Measurements from ENCODE around the gene ACOXL. TPM values are rescaled to one million over a fixed set of nuclear protein-coding genes. Genes with fewer than 3 reads are reported as not detected.

Gene ACOXL
- total RNA-seq, 3 donors from 2014 or later (not counting 1 experiment from before 2014, with no cell fraction given) = not detected

DNA sequence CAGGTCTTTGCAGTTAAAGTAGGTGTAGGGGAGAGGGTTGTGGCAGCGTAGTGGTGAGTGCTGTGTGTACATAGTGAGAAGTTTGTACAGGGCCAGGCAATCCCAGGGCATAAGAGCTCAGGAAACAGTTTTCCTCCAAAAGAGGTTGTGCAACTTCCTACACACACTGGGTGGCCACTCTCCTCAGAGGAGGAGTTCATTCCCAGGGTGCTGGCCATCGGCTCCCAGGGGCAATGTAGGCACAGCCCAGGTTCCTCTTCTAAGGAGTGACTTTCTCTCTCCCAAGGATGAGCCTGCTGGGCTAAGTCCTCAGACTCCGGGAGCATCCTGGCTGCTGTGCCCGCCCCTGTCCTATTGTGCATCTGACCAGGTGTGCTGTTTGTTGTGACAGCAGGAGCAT, 3.0 kb downstream of the ACOXL start:
- no peaks in the 10 kb centered on the region for H3K36me3 Mint-ChIP-seq
- peaks cover 13% of the 10 kb centered on the region for H3K4me1 ChIP-seq (ENCODE audit: control insufficient read depth, insufficient read depth, low read length)
- ATAC-seq (no peak), DNase-seq (no peak)
- 54% methylated on average over 4 of the region's 4 CpGs for WGBS (ENCODE audit: insufficient coverage)
- peaks cover 70 to 86% of the 10 kb centered on the region in 2 donors for H3K27me3 Mint-ChIP-seq (ENCODE audit: low read depth in 2 of 2)
- H3K27ac ChIP-seq (ENCODE audit: low read length) = no peak overlapping the region
- H3K27me3 ChIP-seq (ENCODE audit: control insufficient read depth, insufficient read depth, low read length) = peaks cover 25% of the 10 kb centered on the region
- no peak overlapping the region for H3K4me3 ChIP-seq (ENCODE audit: low read length)
- no peaks in the 10 kb centered on the region for H3K36me3 ChIP-seq (ENCODE audit: control insufficient read depth, insufficient read depth, low read length)
- peaks cover 4 to 12% of the 10 kb centered on the region in 2 donors for H3K4me1 Mint-ChIP-seq
- H3K4me3 Mint-ChIP-seq = no peak overlapping the region
- H3K9me3 Mint-ChIP-seq = no peaks in the 10 kb centered on the region
- H3K9me3 ChIP-seq (ENCODE audit: control insufficient read depth, insufficient read depth, low read length) = no peaks in the 10 kb centered on the region
- no peak overlapping the region for H3K27ac Mint-ChIP-seq
- TF ChIP-seq, protein P1, sequence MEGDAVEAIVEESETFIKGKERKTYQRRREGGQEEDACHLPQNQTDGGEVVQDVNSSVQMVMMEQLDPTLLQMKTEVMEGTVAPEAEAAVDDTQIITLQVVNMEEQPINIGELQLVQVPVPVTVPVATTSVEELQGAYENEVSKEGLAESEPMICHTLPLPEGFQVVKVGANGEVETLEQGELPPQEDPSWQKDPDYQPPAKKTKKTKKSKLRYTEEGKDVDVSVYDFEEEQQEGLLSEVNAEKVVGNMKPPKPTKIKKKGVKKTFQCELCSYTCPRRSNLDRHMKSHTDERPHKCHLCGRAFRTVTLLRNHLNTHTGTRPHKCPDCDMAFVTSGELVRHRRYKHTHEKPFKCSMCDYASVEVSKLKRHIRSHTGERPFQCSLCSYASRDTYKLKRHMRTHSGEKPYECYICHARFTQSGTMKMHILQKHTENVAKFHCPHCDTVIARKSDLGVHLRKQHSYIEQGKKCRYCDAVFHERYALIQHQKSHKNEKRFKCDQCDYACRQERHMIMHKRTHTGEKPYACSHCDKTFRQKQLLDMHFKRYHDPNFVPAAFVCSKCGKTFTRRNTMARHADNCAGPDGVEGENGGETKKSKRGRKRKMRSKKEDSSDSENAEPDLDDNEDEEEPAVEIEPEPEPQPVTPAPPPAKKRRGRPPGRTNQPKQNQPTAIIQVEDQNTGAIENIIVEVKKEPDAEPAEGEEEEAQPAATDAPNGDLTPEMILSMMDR (IDR thresholded peaks at IDR 0.05) = no peak
- intact Hi-C loops (cut with micrococcal nuclease) = no loop called here

DNA sequence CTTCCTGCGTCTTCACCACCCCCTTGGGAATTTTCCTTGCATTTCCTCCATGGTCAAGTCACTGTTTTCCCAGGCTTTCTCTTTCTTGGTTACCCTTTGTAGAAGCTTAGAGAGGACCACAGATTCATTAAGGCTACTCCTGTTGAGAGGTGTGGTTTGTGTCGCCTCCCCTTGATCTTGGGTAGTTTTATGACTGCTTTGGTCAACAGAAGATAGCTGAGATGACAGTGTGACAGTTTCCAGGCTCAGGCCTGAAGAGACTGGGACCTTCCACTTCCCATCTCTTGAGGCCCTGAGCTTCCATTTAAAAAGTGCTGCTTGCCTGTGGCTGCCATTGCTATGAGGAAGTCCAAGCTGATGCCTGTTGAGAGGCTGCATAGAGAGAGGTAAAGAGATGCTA, 5.4 kb downstream of the ACOXL start:
- peaks cover 14% of the 10 kb centered on the region for H3K27me3 ChIP-seq (ENCODE audit: control insufficient read depth, insufficient read depth, low read length)

DNA sequence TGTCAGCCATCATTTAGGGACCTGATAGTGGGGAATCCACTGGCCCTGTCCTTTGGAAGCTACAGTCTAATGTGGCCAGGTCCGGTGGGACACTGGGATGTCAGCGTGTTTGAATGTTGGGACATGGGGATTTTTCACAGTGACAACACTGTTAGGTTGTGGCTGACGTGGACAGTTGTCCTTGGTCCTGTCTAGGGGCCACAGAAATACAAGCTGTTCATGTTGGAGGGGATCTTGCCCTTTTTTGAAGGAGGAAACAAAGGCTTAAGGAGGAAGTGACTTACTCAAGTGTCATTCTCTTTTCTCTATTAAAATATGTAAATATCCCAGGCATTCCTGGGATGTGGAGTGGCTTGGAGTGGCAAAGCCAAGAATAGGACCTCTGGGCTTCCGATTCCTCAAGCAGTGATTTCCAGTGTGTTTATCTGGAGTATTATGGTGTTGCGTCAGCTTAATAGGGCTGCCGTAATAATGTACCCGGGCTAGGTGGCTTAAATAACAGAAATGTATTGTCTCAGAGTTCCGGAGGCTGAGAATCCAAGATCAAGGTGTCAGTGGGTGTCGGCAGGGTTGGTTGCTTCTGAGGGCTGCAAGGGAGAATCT, 8.5 kb downstream of the ACOXL start:
- Mint-ChIP-seq H3K4me1 (no peaks in the 10 kb centered on the region), H3K27ac (no peak overlapping the region), H3K9me3 (no peaks in the 10 kb centered on the region), H3K27me3 (ENCODE audit: low read depth in 2 of 2) (peaks cover 39 to 75% of the 10 kb centered on the region in 2 donors), H3K4me3 (no peak overlapping the region), H3K36me3 (no peaks in the 10 kb centered on the region)
- Histone ChIP-seq H3K36me3 (ENCODE audit: control insufficient read depth, insufficient read depth, low read length) (no peaks in the 10 kb centered on the region), H3K4me3 (ENCODE audit: low read length) (no peak overlapping the region), H3K27me3 (ENCODE audit: control insufficient read depth, insufficient read depth, low read length) (peaks cover 3% of the 10 kb centered on the region), H3K9me3 (ENCODE audit: control insufficient read depth, insufficient read depth, low read length) (no peaks in the 10 kb centered on the region), H3K27ac (ENCODE audit: low read length) (no peak overlapping the region), H3K4me1 (ENCODE audit: control insufficient read depth, insufficient read depth, low read length) (no peaks in the 10 kb centered on the region)
- DNase-seq (no peak), ATAC-seq (no peak)
- 92% methylated on average over 9 of the region's 9 CpGs for WGBS (ENCODE audit: insufficient coverage)
- intact Hi-C loops (cut with micrococcal nuclease) = no loop called here
- TF ChIP-seq, protein P1 (IDR thresholded peaks at IDR 0.05) = no peak

More for the DNA sequence above, 5.4 kb downstream of the ACOXL start:
- H3K36me3 ChIP-seq (ENCODE audit: control insufficient read depth, insufficient read depth, low read length) = no peaks in the 10 kb centered on the region
- intact Hi-C loops (cut with micrococcal nuclease) = no loop called here
- no peak overlapping the region for H3K4me3 ChIP-seq (ENCODE audit: low read length)
- ATAC-seq (no peak), DNase-seq (no peak)
- H3K4me1 ChIP-seq (ENCODE audit: control insufficient read depth, insufficient read depth, low read length) = peaks cover 6% of the 10 kb centered on the region
- Mint-ChIP-seq H3K27ac (no peak overlapping the region), H3K4me1 (peaks cover 0 to 8% of the 10 kb centered on the region in 2 donors), H3K36me3 (no peaks in the 10 kb centered on the region), H3K27me3 (ENCODE audit: low read depth in 2 of 2) (peaks cover 51 to 87% of the 10 kb centered on the region in 2 donors), H3K9me3 (no peaks in the 10 kb centered on the region), H3K4me3 (no peak overlapping the region)
- no peak overlapping the region for H3K27ac ChIP-seq (ENCODE audit: low read length)
- 82% methylated on average over 2 of the region's 2 CpGs for WGBS (ENCODE audit: insufficient coverage)
- no peaks in the 10 kb centered on the region for H3K9me3 ChIP-seq (ENCODE audit: control insufficient read depth, insufficient read depth, low read length)
- TF ChIP-seq, protein P1 (IDR thresholded peaks at IDR 0.05) = no peak

DNA sequence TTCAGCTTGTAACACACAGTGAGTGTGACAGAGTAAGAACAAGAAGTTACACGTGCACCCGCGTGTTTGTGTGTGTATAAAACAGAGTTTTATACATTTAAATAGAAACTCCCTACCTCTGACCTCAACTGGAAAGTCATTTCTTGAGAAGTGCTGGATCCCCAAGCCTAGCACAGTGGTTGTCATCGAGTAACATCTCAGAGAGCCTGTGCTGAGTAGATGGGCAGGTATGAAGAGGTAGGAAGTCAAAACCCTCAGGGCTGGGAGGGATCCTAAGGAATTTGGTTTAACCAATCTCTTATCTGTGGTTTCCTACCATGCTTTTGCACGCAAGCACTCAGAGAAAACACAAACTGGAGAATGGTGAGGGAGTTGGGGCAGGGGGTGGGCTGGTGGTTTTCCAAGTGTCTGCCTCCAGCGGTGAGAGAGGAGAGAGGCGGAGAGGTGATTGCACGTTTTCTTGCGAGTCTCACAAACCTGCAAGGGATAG, 9.2 kb downstream of the ACOXL start:
- WGBS (ENCODE audit: insufficient coverage) = 52% methylated on average over 6 of the region's 9 CpGs
- H3K36me3 Mint-ChIP-seq = no peaks in the 10 kb centered on the region
- no peaks in the 10 kb centered on the region for H3K4me1 ChIP-seq (ENCODE audit: control insufficient read depth, insufficient read depth, low read length)
- H3K9me3 Mint-ChIP-seq = no peaks in the 10 kb centered on the region
- H3K4me1 Mint-ChIP-seq = no peaks in the 10 kb centered on the region
- no peaks in the 10 kb centered on the region for H3K9me3 ChIP-seq (ENCODE audit: control insufficient read depth, insufficient read depth, low read length)
- no peak overlapping the region for H3K27ac Mint-ChIP-seq
- no peak overlapping the region for H3K4me3 Mint-ChIP-seq
- H3K27me3 ChIP-seq (ENCODE audit: control insufficient read depth, insufficient read depth, low read length) = peaks cover 3% of the 10 kb centered on the region
- H3K27me3 Mint-ChIP-seq (ENCODE audit: low read depth in 2 of 2) = peaks cover 38 to 75% of the 10 kb centered on the region in 2 donors
- no peak for ATAC-seq
- TF ChIP-seq, protein P1 (IDR thresholded peaks at IDR 0.05) = no peak
- H3K36me3 ChIP-seq (ENCODE audit: control insufficient read depth, insufficient read depth, low read length) = no peaks in the 10 kb centered on the region
- no peak for DNase-seq
- H3K4me3 ChIP-seq (ENCODE audit: low read length) = no peak overlapping the region
- no peak overlapping the region for H3K27ac ChIP-seq (ENCODE audit: low read length)
- intact Hi-C loops (cut with micrococcal nuclease) = no loop called here

Data from natural killer cell (primary cell).